ENCODE measurements around the gene ADAMTS2. TPM values are rescaled to one million over a fixed set of nuclear protein-coding genes. Genes with fewer than 3 reads are reported as not detected.

Gene ADAMTS2
- total and polyA plus RNA-seq, 2 of the 8 experiments (the other 6 are each of a cell fraction or from before 2014, with no cell fraction given) = 6.6 to 7.3 TPM

DNA sequence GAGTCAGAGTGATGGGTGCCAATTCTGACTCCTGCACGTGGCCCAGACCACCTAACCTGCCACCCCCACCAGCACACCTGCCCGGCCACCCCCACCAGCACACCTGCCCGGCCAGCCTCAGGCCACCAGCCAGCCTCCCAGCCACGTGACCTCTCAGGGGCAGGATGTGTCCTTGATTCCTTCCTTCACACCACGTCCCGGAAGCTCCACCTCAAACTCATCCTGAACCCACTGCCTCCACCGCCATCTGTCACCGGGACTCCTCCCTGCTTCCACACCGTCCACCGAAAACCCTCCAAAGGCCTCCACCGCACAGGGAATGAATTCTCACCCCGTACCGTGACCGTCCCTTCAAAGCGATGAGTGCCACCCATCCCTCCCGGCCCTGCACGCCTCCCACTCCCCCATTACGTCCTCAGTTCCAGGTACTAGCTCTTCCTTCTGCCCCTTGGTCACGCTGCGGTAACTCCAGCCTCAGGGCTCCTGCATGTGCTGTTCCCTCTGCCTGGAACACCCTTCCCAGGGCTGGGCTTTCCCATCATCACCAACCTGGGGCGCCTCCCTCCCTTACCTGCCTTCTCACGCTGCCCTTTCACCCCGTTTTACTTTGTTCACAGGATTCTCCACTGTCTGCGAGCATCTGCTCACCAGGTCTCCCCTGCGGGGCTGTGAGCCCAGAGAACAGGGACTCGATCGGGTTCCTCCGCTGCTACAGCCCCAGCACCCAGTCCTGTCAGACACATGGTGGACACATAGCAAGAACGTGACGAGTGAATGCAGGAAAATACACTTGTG is 82.9 kb downstream of the ADAMTS2 start (continued):
- TF ChIP-seq, protein P1, sequence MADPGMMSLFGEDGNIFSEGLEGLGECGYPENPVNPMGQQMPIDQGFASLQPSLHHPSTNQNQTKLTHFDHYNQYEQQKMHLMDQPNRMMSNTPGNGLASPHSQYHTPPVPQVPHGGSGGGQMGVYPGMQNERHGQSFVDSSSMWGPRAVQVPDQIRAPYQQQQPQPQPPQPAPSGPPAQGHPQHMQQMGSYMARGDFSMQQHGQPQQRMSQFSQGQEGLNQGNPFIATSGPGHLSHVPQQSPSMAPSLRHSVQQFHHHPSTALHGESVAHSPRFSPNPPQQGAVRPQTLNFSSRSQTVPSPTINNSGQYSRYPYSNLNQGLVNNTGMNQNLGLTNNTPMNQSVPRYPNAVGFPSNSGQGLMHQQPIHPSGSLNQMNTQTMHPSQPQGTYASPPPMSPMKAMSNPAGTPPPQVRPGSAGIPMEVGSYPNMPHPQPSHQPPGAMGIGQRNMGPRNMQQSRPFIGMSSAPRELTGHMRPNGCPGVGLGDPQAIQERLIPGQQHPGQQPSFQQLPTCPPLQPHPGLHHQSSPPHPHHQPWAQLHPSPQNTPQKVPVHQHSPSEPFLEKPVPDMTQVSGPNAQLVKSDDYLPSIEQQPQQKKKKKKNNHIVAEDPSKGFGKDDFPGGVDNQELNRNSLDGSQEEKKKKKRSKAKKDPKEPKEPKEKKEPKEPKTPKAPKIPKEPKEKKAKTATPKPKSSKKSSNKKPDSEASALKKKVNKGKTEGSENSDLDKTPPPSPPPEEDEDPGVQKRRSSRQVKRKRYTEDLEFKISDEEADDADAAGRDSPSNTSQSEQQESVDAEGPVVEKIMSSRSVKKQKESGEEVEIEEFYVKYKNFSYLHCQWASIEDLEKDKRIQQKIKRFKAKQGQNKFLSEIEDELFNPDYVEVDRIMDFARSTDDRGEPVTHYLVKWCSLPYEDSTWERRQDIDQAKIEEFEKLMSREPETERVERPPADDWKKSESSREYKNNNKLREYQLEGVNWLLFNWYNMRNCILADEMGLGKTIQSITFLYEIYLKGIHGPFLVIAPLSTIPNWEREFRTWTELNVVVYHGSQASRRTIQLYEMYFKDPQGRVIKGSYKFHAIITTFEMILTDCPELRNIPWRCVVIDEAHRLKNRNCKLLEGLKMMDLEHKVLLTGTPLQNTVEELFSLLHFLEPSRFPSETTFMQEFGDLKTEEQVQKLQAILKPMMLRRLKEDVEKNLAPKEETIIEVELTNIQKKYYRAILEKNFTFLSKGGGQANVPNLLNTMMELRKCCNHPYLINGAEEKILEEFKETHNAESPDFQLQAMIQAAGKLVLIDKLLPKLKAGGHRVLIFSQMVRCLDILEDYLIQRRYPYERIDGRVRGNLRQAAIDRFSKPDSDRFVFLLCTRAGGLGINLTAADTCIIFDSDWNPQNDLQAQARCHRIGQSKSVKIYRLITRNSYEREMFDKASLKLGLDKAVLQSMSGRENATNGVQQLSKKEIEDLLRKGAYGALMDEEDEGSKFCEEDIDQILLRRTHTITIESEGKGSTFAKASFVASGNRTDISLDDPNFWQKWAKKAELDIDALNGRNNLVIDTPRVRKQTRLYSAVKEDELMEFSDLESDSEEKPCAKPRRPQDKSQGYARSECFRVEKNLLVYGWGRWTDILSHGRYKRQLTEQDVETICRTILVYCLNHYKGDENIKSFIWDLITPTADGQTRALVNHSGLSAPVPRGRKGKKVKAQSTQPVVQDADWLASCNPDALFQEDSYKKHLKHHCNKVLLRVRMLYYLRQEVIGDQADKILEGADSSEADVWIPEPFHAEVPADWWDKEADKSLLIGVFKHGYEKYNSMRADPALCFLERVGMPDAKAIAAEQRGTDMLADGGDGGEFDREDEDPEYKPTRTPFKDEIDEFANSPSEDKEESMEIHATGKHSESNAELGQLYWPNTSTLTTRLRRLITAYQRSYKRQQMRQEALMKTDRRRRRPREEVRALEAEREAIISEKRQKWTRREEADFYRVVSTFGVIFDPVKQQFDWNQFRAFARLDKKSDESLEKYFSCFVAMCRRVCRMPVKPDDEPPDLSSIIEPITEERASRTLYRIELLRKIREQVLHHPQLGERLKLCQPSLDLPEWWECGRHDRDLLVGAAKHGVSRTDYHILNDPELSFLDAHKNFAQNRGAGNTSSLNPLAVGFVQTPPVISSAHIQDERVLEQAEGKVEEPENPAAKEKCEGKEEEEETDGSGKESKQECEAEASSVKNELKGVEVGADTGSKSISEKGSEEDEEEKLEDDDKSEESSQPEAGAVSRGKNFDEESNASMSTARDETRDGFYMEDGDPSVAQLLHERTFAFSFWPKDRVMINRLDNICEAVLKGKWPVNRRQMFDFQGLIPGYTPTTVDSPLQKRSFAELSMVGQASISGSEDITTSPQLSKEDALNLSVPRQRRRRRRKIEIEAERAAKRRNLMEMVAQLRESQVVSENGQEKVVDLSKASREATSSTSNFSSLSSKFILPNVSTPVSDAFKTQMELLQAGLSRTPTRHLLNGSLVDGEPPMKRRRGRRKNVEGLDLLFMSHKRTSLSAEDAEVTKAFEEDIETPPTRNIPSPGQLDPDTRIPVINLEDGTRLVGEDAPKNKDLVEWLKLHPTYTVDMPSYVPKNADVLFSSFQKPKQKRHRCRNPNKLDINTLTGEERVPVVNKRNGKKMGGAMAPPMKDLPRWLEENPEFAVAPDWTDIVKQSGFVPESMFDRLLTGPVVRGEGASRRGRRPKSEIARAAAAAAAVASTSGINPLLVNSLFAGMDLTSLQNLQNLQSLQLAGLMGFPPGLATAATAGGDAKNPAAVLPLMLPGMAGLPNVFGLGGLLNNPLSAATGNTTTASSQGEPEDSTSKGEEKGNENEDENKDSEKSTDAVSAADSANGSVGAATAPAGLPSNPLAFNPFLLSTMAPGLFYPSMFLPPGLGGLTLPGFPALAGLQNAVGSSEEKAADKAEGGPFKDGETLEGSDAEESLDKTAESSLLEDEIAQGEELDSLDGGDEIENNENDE (IDR thresholded peaks at IDR 0.05; ENCODE audit: insufficient replicate concordance, low read length) = no peak
- no peak for TF ChIP-seq PHF8 (conservative IDR thresholded peaks at IDR 0.05; ENCODE audit: low read depth, low read length)
- TF ChIP-seq SIN3A (conservative IDR thresholded peaks at IDR 0.05 in 1 of 2, IDR thresholded peaks at IDR 0.05 in 1 of 2; ENCODE audit: low read depth in 1 of 2, low read length in 2 of 2) = no peak
- no peak for TF ChIP-seq BRCA1 (IDR thresholded peaks at IDR 0.05; ENCODE audit: low read depth, low read length)
- TF ChIP-seq, protein P2, sequence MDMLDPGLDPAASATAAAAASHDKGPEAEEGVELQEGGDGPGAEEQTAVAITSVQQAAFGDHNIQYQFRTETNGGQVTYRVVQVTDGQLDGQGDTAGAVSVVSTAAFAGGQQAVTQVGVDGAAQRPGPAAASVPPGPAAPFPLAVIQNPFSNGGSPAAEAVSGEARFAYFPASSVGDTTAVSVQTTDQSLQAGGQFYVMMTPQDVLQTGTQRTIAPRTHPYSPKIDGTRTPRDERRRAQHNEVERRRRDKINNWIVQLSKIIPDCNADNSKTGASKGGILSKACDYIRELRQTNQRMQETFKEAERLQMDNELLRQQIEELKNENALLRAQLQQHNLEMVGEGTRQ (IDR thresholded peaks at IDR 0.05; ENCODE audit: low read length) = no peak
- no peak for TF ChIP-seq BACH1 (IDR thresholded peaks at IDR 0.05; ENCODE audit: low read length)
- no peak for TF ChIP-seq JUN (IDR thresholded peaks at IDR 0.05; ENCODE audit: low read depth, low read length)
- no peak for TF ChIP-seq CHD2 (IDR thresholded peaks at IDR 0.05; ENCODE audit: low read length)
- TF ChIP-seq POLR2A (IDR thresholded peaks at IDR 0.05; ENCODE audit: control extremely low read depth in 1 of 2, low read depth in 2 of 2, low read length in 2 of 2) = no peak
